Ishikawa (cell line): ENCODE data around the gene DYRK1A.

Source experiments
- CEBPB ChIP-seq: IDR thresholded peaks from 2 replicates; pipeline ENCODE4 v1.6.1; 2012
- CREB1 ChIP-seq: IDR thresholded peaks from 2 replicates; pipeline ENCODE4 v1.6.1; 2012; ENCODE audit warnings: low read depth
- EGR1 ChIP-seq: IDR thresholded peaks from 2 replicates; pipeline ENCODE4 v1.6.1; 2012
- EP300 ChIP-seq: IDR thresholded peaks from 2 replicates; pipeline ENCODE4 v1.6.1; 2012; ENCODE audit warnings: borderline replicate concordance
- FOXM1 ChIP-seq: IDR thresholded peaks from 2 replicates; pipeline ENCODE4 v1.6.1; 2012; ENCODE audit warnings: low read depth, borderline replicate concordance
- NFIC ChIP-seq: IDR thresholded peaks from 2 replicates; pipeline ENCODE4 v1.6.1; 2012
- RAD21 ChIP-seq: IDR thresholded peaks from 2 replicates; pipeline ENCODE4 v1.6.1; 2012; ENCODE audit warnings: low read depth
- TAF1 ChIP-seq: IDR thresholded peaks from 2 replicates; pipeline ENCODE4 v1.6.1; 2012; ENCODE audit warnings: low read depth, mild to moderate bottlenecking
- TCF12 ChIP-seq: IDR thresholded peaks from 2 replicates; pipeline ENCODE4 v1.6.1; 2012; ENCODE audit warnings: low read depth
- TEAD4 ChIP-seq: IDR thresholded peaks from 2 replicates; pipeline ENCODE4 v1.6.1; 2012
- YY1 ChIP-seq: IDR thresholded peaks from 2 replicates; pipeline ENCODE4 v1.6.1; 2012; ENCODE audit warnings: low read depth
- ZBTB7A ChIP-seq: IDR thresholded peaks from 2 replicates; pipeline ENCODE4 v1.6.1; 2012; ENCODE audit warnings: low read depth
- TF ChIP-seq, protein P1 (sequence below): IDR thresholded peaks from 2 replicates; pipeline ENCODE4 v1.6.1; 2012
- TF ChIP-seq, protein P2 (sequence below): IDR thresholded peaks from 2 replicates; pipeline ENCODE4 v1.6.1; 2012
- TF ChIP-seq, protein P3 (sequence below): IDR thresholded peaks from 2 replicates; pipeline ENCODE4 v1.6.1; 2012; ENCODE audit warnings: low read depth, mild to moderate bottlenecking

DYRK1A gene

DNA sequence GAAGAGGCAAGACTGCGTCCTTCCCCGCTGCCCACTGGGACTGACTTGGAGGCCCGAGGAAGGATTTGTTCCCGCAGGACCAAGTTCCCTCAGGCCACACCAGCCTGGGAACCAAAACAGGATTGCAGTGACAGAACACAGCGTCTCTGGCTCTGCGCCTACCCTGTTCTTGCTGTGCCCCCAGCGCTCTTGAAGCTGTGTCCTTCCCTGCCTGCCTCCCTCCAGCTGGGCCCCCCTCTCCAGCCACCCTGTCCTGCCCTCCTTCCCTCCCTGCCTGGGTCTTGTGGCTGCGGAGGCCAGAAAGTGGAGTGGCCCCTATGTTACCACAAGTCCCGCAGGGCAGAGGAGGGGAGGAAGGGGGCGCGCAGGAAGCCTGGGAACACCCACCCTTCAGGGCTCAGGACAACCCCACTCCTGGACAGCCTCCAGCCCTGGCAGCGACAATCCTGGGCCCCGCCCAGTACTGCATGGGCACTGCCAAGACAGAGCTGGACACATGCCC is 164.9 kb downstream of the DYRK1A start:
- TF ChIP-seq ZBTB7A, result no peak
- no peak for TF ChIP-seq CEBPB
- no peak for TF ChIP-seq EP300
- TF ChIP-seq, protein P1, sequence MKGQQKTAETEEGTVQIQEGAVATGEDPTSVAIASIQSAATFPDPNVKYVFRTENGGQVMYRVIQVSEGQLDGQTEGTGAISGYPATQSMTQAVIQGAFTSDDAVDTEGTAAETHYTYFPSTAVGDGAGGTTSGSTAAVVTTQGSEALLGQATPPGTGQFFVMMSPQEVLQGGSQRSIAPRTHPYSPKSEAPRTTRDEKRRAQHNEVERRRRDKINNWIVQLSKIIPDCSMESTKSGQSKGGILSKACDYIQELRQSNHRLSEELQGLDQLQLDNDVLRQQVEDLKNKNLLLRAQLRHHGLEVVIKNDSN, result no peak
- TF ChIP-seq NFIC, result peak; percentile 57; the same call in 1 of the 2 replicates
- TF ChIP-seq YY1, result no peak
- TF ChIP-seq CREB1, result no peak
- no peak for TF ChIP-seq TCF12

- TF ChIP-seq EGR1 (peak; percentile 54; the same call in 1 of the 2 replicates), YY1 (no peak), ZBTB7A (0 out of 2 replicates have a peak, but pooled peaks have one; percentile 36), TCF12 (no peak), EP300 (peak; percentile 58; the same call in 1 of the 2 replicates), FOXM1 (no peak), NFIC (peak; percentile 43; the same call in 1 of the 2 replicates)
Measured at GRCh38 chr21:37532868-37533780, 166.6 kb downstream of the DYRK1A start.

GRCh38 chr21:37534431-37534830 is 167.9 kb downstream of the DYRK1A start:
- no peak for TF ChIP-seq CREB1
- TF ChIP-seq, protein P2, sequence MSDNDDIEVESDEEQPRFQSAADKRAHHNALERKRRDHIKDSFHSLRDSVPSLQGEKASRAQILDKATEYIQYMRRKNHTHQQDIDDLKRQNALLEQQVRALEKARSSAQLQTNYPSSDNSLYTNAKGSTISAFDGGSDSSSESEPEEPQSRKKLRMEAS, result no peak
- no peak for TF ChIP-seq NFIC

DNA sequence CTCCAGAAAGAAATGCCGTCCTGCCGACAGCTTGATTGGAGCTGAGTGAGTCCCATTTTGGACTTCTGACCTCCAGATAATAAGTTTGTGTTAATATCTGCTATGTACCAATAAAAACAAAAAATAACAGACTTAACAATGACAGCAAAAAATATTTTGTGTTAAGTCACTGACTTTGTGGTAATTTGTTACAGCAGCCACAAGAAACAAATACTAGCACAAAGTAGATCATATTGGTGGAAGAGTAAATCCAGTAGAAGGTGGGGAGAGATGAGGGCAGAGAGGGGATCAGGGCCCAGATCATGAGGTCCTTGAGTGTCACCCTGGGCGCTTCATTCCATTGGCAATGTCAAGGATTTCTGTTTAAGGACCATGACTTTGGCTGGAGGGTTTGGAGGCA is 168.6 kb downstream of the DYRK1A start:
- TF ChIP-seq, protein P1, result no peak
- TF ChIP-seq TEAD4, result no peak
- TF ChIP-seq YY1, result no peak
- no peak for TF ChIP-seq FOXM1
- no peak for TF ChIP-seq ZBTB7A
- TF ChIP-seq, protein P2, result no peak
- TF ChIP-seq CREB1, result no peak
- TF ChIP-seq, protein P3, sequence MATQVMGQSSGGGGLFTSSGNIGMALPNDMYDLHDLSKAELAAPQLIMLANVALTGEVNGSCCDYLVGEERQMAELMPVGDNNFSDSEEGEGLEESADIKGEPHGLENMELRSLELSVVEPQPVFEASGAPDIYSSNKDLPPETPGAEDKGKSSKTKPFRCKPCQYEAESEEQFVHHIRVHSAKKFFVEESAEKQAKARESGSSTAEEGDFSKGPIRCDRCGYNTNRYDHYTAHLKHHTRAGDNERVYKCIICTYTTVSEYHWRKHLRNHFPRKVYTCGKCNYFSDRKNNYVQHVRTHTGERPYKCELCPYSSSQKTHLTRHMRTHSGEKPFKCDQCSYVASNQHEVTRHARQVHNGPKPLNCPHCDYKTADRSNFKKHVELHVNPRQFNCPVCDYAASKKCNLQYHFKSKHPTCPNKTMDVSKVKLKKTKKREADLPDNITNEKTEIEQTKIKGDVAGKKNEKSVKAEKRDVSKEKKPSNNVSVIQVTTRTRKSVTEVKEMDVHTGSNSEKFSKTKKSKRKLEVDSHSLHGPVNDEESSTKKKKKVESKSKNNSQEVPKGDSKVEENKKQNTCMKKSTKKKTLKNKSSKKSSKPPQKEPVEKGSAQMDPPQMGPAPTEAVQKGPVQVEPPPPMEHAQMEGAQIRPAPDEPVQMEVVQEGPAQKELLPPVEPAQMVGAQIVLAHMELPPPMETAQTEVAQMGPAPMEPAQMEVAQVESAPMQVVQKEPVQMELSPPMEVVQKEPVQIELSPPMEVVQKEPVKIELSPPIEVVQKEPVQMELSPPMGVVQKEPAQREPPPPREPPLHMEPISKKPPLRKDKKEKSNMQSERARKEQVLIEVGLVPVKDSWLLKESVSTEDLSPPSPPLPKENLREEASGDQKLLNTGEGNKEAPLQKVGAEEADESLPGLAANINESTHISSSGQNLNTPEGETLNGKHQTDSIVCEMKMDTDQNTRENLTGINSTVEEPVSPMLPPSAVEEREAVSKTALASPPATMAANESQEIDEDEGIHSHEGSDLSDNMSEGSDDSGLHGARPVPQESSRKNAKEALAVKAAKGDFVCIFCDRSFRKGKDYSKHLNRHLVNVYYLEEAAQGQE, result no peak
- no peak for TF ChIP-seq TAF1
- TF ChIP-seq RAD21, result no peak
- TF ChIP-seq EGR1, result no peak
- TF ChIP-seq TCF12, result no peak
- no peak for TF ChIP-seq EP300
- TF ChIP-seq CEBPB, result no peak
- no peak for TF ChIP-seq NFIC

DNA sequence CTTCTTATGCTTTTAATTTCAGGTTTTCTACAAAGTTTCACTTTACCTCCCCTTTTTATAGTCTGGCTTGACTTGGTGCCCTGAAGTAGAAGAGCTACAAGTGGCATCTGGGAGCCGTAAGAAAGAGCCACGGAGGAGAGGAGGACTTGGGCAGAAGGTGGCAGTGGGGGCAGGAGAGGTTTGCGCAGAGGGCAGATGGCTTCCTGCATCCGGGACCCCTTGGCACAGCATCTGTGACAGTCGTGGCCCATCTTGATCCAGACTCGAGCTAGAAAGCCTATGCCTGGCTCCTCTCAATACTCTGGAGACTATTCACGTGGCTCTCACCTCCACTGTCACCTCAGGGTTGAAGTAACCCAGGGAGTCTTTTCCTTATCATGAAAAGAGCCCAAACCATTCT is 169.1 kb downstream of the DYRK1A start:
- TF ChIP-seq, protein P2, result no peak
- TF ChIP-seq CEBPB (no peak), ZBTB7A (no peak), NFIC (no peak), EP300 (no peak)
- TF ChIP-seq, protein P3, result no peak

DNA sequence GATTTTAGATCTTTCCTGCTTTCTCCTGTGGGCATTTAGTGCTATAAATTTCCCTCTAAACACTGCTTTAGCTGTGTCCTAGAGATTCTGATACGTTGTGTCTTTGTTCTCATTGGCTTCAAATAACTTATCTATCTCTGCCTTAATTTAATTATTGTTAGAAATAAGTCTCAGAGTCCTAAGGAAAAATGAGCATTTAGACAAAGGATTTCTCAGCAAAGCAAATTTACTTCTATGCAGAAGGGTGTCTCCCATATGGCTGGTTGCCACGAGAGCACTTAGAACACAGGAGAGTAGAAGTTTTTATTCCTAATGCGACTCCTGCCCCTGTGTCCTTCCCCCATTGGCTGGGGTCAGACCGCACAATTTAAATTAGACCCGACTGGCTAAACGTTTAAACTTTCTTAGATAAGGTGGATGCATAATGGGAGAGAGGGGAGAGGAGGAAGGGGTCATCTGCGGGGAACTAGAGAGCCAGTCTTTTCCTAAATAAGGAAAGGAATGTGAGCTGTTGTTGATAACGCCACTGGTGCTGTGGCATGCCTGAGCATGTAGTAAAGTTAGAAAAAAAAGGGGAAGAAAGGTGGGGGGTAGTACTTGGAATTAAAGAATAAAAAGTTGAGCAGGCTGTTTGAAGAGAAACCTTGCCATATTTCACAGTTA is 170.2 kb downstream of the DYRK1A start:
- TF ChIP-seq CEBPB (no peak), NFIC (no peak), FOXM1 (no peak), TCF12 (no peak), EP300 (no peak), EGR1 (no peak), CREB1 (no peak), TAF1 (no peak), ZBTB7A (no peak), YY1 (no peak)
- TF ChIP-seq, protein P3, result no peak
- TF ChIP-seq, protein P1, result no peak
